Peyer's patch (tissue), 4 donors: Measurements from ENCODE around the gene SSR4.

Source experiments
- POLR2A ChIP-seq, 2 donors: fragments of 450-650 bp; IDR thresholded peaks; one replicate each; pipeline ENCODE4 v1.5.1; 2017; ENCODE audit warnings: antibody characterized with exemption in 2 of 2, mild to moderate bottlenecking in 2 of 2, moderate library complexity in 2 of 2
- TF ChIP-seq, protein P1 (sequence below), 6 experiments: fragments of 450-650 bp in 4 of 6; fragments of 200-600 bp in 2 of 6; sonication (generic) in 1 of 6; IDR thresholded peaks; one replicate each; pipeline ENCODE4 v1.5.1; 2017 to 2019; ENCODE audit warnings: antibody characterized with exemption in 6 of 6, mild to moderate bottlenecking in 3 of 6, moderate library complexity in 1 of 6

DNA sequence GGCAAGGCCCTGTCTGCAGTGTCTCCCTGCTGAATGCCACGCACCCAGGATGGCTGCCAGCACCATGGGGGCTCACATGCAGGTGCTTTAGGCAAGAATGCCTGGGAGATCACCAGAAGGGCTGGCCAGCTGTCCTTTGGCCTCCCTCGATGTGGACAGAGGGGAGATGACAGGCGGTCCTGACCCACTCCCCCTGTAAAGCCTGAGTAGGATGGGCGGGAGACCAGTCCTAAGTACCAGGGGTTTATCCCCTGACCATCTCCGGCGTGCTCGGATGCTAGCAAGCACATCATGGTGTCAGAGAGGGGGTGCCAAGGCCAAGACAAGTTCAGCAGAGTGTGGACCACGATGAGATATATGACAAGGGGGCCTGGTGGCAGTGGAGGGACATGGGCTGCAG is 30.6 kb downstream of the SSR4 start:
- TF ChIP-seq, protein P1, sequence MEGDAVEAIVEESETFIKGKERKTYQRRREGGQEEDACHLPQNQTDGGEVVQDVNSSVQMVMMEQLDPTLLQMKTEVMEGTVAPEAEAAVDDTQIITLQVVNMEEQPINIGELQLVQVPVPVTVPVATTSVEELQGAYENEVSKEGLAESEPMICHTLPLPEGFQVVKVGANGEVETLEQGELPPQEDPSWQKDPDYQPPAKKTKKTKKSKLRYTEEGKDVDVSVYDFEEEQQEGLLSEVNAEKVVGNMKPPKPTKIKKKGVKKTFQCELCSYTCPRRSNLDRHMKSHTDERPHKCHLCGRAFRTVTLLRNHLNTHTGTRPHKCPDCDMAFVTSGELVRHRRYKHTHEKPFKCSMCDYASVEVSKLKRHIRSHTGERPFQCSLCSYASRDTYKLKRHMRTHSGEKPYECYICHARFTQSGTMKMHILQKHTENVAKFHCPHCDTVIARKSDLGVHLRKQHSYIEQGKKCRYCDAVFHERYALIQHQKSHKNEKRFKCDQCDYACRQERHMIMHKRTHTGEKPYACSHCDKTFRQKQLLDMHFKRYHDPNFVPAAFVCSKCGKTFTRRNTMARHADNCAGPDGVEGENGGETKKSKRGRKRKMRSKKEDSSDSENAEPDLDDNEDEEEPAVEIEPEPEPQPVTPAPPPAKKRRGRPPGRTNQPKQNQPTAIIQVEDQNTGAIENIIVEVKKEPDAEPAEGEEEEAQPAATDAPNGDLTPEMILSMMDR (IDR thresholded peaks at IDR 0.05) = no peak
- no peak for TF ChIP-seq POLR2A (IDR thresholded peaks at IDR 0.05)
